HuH-7.5 (cell line): ENCODE results near the gene ZNF280A.
"Not testable (repeated sequence)": the region's sequence is repeated elsewhere in the genome, so short reads cannot be mapped to it uniquely, and the experiment has no call there.

Source experiments
- DNase-seq: peaks from one replicate; pipeline ENCODE4 v3.0.0; 2011; ENCODE audit warnings: low spot score

The ZNF280A gene

GRCh38 chr22:22468794-22469469, 51.1 kb downstream of the ZNF280A start:
- DNase-seq: not testable (repeated sequence)

DNA sequence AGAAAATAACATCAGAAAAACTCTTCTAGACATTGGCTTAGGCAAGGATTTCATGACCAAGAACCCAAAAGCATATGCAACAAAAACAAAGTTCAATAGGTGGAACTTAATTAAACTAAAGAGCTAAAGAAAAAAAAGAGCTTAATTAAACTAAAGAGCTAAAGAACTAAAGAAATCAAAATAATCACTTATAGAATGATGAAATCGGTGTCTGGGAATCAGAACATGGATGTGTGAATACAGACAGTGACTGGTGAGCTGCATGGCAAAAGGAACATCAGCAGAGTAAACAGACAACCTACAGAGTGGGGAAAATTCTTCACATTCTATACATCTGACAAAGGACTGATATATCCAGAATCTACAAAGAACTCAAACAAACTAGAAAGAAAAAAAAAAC, 53.0 kb downstream of the ZNF280A start:
- no peak for DNase-seq

DNA sequence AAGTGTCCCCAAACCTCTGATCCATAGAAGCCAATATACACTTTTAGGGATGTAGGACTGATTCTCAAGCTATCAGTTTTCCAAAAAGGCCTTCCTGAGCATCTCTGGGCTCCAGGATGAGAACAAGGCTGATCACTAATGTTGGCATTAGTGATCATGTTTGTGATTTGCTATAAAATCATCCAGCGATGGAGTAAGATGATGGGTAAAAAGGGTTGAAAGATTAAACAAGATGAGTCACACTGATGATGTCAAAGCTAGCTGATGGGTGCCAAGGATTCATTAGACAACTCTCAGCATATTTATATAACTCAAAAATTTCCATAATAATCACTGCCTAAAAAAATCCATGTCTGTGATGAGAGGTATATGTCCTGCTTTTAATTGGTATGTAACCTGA, 54.3 kb downstream of the ZNF280A start:
- no peak for DNase-seq

DNA sequence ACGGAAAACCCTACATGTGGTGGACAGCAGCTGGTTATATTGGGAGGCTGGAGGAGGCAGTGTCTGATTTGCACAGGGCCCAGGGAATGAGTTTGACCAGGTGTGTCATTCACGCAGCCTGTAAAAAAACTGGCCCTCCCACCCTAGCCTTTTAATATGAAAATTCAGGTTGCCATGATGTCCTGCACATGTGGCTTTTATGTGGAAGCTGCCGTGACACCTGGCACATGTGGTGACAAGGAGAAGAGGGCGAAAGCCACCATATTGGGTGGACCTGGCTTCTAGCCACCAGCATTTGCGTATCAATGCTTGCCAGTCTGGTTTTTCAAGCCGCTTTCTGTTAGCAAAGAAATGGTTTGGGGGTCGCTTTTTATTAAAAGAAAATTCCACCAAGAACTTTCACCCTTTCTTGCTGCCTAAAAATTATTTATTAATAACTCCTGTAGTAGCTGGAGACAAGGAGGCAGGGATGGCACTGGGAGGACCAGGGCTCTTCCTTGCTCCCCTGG, 54.9 kb downstream of the ZNF280A start:
- no peak for DNase-seq

DNA sequence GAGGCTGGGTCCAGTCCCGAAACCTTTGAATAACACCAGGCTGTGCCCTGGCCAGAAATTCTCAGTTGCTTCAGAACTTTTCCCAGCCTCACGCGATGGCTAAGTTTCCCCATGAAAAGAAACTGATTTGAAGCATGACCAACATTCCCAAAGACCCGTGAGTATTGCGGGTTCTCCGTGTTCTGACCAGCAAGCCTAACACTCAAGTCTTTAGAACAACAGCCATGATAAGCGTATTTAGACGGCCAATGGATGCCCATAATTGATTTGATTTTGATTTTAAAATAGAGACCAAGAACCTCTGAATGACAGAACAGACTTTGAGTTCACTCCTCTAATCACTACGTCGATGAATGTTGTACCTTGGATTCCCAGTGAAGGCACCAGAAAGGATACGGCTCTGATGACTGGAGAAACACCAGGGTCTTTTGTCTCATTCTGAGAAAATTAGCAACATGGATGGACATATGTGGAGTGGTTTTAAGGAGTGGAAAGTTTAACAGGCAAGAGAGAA, 55.5 kb downstream of the ZNF280A start:
- no peak for DNase-seq

- DNase-seq: peak; percentile 47
Observed at GRCh38 chr22:22463855-22464540, 56.1 kb downstream of the ZNF280A start.
